Measurements from ENCODE around the gene NPY5R.

DNA sequence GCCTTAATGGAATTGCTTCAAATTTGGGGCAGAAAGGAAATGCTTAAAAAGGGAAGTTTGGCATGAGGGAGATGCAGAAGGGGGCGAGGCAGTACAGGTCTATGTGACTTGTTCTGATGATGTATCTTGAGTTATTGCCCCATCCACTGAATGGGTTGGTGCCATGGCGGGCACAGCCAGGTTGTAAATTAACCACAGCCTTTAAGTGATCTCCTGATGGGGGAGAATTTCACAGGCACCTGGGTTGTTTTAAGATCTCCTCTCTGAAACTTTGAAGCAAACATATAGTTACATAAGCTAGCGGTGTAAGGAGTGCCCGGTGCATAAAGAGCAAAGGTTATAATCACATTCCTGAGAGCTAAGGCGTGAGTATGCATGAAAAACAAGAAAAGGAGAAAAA lies 37.0 kb downstream of the NPY5R start:
- TF ChIP-seq, protein P1, sequence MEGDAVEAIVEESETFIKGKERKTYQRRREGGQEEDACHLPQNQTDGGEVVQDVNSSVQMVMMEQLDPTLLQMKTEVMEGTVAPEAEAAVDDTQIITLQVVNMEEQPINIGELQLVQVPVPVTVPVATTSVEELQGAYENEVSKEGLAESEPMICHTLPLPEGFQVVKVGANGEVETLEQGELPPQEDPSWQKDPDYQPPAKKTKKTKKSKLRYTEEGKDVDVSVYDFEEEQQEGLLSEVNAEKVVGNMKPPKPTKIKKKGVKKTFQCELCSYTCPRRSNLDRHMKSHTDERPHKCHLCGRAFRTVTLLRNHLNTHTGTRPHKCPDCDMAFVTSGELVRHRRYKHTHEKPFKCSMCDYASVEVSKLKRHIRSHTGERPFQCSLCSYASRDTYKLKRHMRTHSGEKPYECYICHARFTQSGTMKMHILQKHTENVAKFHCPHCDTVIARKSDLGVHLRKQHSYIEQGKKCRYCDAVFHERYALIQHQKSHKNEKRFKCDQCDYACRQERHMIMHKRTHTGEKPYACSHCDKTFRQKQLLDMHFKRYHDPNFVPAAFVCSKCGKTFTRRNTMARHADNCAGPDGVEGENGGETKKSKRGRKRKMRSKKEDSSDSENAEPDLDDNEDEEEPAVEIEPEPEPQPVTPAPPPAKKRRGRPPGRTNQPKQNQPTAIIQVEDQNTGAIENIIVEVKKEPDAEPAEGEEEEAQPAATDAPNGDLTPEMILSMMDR (conservative IDR thresholded peaks at IDR 0.05), result no peak
- no peak for TF ChIP-seq ZFX (IDR thresholded peaks at IDR 0.05)
